ENCODE data around the gene ABTB1.

ABTB1 gene

GRCh38 chr3:127707851-127708411, 35.2 kb downstream of the ABTB1 start:
- no peak for DNase-seq

DNA sequence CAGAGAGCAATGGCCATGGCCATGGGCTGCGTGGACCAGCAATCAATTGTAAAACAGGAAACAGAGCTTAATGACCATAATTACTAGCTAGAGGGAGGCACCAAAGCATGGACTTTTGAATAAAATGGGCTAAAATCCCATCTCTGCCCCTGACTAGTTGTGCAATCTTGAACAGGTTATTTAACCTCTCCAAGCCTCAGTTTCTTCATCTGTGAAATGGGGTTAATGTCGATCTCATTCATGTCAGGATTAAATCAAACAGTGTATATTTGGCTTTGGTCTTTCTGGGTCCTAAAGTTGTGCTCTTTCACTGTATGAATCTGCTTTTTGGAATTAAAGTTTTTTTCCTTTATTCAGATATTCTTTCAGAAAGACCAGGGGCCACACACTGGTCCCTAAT, 36.1 kb downstream of the ABTB1 start:
- no peak for DNase-seq

- DNase-seq, result no peak
Measured at GRCh38 chr3:127709320-127710060, 36.7 kb downstream of the ABTB1 start.

GRCh38 chr3:127710155-127710941, 37.6 kb downstream of the ABTB1 start:
- DNase-seq, result no peak

- DNase-seq, result no peak
Measured at GRCh38 chr3:127711021-127711695, 38.4 kb downstream of the ABTB1 start.

GRCh38 chr3:127711896-127712295, 39.1 kb downstream of the ABTB1 start:
- no peak for DNase-seq

DNA sequence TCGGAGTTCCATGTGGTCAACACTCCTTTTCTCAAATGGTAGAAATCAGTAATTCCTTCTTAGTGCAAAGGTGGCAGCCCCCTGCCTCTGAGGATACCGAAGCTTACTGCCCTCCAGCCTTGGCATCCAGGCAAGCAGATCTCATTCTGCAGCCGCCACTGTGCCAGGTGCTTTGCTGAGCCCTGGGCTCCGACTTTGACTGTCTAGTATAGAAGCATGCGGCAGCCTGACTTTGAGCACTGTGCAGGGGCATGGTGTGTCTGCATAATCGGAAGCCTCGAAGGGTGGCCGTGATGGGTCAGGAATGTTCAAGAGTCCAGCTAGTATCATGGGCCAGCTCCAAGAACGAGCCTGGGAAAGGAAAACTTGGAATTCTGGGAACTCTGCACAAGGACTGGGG, 39.7 kb downstream of the ABTB1 start:
- no peak for DNase-seq

DNA sequence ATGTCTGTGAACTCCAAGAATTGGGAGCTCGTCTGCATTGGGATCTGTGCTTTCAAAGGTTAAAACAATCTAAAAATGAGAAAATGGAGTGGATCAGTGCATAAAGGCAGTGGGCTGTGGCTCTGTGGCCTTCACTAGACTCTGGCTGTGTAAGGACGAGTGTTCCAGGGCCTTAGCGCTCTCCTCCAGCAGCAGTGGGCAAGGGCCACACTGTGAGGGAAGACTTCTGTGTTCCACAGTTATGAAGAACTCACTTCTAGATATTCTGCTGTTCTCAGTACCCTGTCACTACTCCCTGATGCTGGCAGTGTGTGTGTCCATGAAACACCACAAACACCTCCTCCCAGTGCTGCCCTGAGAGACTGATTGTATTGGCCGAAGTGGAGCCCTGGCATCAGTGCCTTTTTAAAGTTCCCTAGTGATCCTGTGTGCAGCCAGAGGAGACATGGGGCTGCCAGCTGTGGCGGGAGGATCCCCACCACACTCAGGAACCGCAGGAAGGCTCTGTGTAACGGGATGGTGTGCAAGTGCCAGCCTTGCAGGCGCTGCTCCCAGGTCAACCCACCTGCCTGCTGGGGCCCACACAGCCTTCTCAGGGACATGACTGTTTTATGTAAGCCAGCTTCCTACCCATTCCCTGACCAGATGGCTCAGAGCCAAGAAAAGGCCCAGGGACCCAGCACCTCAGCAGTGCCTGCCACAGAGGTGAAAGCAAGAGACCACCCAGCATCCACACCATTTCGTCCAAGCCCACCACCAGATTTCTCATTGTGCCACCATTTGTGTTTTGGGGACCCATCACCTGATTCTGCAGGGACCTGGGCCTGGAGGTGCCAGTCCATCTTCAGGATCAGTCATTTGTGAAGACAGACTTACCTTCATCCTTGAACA, 40.4 kb downstream of the ABTB1 start:
- no peak for DNase-seq

GRCh38 chr3:127714125-127714571, 41.4 kb downstream of the ABTB1 start:
- no peak for DNase-seq

DNA sequence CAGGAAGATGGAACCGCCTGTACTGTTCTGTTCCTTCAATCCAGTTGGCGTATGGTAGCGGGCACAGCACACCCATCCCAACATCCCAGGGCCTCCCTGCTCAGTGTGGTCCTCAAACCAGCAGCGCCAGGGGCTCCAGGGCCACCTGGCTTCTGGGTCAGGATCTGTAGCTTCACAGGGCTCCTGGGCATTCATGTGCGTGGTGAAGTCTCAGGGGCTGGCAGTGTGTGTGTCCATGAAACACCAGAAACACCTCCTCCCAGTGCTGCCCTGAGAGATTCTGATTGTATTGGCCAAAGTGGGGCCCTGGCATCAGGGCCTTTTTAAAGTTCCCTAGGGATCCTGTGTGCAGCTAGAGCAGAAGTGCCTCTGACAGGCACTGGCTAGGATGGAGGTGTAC, 42.1 kb downstream of the ABTB1 start:
- no peak for DNase-seq

DNA sequence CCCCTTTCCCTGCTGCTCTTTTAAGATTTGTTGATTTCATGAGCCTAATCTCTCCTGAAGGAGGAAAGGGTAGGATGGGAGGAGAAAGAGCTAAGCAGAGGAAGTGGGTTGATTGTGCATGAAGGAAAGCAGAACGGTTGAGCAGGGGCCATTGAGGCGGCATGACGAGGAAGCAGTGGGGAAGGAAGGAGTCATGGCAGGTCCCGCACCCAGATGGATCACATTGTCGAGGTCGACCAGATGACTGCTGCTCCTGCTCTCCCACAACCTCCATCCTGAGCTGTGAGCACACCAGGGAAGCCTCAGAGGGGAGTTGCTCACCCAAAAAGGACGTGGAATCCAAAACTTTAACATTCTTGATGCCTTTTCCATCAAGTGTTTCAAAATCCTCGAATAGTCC, 42.8 kb downstream of the ABTB1 start:
- no peak for DNase-seq

GRCh38 chr3:127716384-127716783, 43.6 kb downstream of the ABTB1 start:
- no peak for DNase-seq

DNA sequence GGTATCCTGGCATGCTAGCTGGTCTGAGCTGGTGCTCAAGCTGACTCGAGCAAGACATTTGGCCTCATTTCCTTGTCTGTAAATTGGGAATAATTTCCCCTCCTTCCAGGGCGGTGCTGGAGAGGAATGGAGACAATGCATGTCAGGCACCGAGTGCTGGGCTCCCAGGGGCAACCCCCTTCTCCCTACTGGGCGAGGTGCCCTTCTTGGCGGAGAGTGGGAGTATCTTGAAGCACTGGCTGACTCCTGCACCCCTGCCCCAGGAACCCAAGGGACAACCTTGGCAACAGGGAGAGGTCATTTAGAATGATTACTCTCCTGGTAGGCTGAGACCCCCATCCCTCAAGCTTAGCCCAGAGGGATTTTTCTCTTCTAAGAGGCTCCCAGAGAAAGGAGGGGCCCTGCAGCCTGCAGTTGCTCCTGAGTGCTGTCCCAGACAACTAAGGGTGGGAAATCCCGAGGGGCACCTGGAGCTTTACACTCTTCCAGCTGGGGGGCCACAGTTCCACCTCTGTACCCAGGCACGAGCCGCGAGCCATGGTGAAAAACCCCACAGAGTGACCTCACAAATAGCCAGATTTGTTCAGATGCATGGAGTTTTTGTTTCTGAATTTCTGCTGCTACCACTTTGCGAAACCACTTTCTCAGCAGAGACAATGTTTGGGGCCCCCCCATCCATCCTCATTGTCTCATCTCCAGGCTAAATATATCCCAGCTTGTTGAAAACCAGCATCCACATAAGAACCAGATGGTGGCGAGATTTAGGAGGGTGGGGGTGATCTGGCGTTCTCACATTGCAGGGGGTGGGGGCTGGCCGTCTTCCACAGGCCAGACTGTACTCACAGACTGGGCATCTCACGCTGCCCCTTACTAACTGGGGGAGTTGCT, 44.8 kb downstream of the ABTB1 start:
- no peak for DNase-seq

- DNase-seq, result no peak
Measured at GRCh38 chr3:127718245-127718915, 45.6 kb downstream of the ABTB1 start.

- DNase-seq, result no peak
Measured at GRCh38 chr3:127718916-127719290, 46.2 kb downstream of the ABTB1 start.

DNA sequence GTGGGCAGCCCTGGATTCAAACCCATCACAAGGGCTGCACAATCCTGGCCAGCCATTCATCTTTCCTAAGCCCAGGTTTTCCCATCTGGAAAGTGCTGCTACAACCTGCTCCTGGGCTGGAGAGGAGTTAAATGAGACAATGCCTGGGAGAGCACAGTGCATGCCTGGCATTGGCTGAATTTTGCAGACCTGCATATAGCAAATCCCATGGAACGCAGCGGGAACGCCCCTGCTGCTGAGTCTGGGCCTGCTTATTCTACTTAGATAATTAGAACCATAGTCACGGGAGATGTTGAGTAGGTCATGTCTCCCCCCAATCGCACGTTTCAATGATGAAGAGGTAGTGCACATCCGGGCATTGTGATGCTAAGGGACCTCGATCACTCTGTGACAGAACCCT, 46.6 kb downstream of the ABTB1 start:
- no peak for DNase-seq

GRCh38 chr3:127720161-127720823, 47.5 kb downstream of the ABTB1 start:
- no peak for DNase-seq

DNA sequence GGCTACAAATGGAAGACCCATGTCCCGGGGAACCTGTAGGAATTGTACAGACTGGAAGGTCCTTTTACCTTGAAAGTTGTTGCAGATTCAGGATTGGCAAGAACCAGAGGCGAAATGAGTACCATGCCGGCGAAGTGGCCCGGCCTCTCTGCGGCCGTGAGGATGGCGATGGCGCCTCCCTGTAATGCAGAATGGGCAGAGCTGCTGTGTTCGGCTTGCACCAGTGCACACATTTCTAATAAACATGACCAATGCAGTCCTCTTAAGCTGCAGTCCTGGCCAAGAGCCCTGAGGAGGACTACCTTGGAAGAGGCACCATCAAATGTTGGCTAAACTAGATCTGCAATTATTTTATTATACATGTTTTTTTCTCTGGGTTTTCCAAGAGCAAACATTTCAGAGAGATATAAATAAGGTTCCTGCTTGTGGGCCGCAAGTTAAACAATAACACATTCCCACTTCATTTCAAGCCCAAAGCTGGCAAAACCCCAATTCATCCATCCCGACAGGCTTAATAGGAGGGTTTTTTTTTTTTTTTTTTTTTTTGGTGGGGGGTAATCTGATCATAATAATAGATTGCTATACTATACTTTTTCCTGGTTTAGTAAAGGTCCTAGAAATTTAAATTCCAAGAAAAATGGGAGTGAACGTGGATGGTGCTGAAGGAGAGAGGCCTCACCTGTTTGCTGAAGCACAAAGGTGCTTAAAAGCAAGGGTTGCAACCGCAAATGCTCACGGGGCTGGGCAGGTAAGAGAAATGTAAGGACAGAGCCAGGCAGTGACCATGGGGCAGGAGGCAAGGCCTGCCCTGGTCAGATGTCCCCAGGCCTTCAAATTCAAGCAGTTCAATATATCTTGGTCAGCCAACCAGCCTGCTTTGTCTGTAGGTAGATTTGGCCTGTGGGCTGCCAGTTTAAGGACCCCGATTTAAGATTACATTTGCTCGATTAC, 48.5 kb downstream of the ABTB1 start:
- DNase-seq, result no peak

All from CD4-positive, alpha-beta T cell treated with Interferon alpha-2 for 1 hour (primary cell).